Measurements from ENCODE around the gene CD19.

- TF ChIP-seq EZH2 (IDR thresholded peaks at IDR 0.05; ENCODE audit: low read length, missing control alignments), result no peak
- no peak for TF ChIP-seq CTCF (conservative IDR thresholded peaks at IDR 0.05 in 1 of 2, IDR thresholded peaks at IDR 0.05 in 1 of 2; ENCODE audit: low read depth in 1 of 2, low read length in 2 of 2)
Observed at GRCh38 chr16:28930203-28930602, 1.6 kb upstream of the CD19 start.
